ENCODE measurements around the gene IL27RA.
"Not testable (repeated sequence)": the region's sequence is repeated elsewhere in the genome, so short reads cannot be mapped to it uniquely, and the experiment has no call there.

- TF ChIP-seq CTCF (IDR thresholded peaks at IDR 0.05) = peak in 4 of 7 experiments; percentile 11 to 44 (median 33)
- not testable (repeated sequence) for TF ChIP-seq POLR2A, POLR2AphosphoS5, EP300 (IDR thresholded peaks at IDR 0.05)
Measured at GRCh38 chr19:14042659-14043608, 11.4 kb downstream of the IL27RA start.

Measured in stomach (tissue), 4 donors.